ENCODE measurements around the gene HDDC3. TPM values are rescaled to one million over a fixed set of nuclear protein-coding genes. Genes with fewer than 3 reads are reported as not detected.

Gene HDDC3
- total RNA-seq, 1 experiment from 2014 or later = 15.9 TPM

DNA sequence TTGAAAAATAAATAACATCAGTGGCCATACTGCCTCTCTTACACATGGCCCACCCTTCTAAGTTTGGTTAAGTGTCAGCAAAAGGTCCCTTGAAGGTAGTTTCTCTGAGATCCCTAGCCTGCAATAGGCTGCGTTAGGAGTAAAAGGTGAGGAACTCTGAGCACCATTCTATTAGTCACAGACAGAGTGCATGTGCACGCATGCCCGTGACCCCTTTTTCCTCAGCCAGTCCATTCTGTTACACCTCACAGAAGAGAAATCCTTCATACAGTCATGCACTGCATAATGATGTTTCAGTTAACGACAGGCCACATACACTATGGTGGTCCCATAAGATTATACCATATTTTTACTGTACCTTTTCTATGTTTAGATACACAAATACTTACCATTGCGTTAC lies 34.9 kb upstream of the HDDC3 start:
- H2AFZ ChIP-seq (ENCODE audit: low read length) = no peak overlapping the region

DNA sequence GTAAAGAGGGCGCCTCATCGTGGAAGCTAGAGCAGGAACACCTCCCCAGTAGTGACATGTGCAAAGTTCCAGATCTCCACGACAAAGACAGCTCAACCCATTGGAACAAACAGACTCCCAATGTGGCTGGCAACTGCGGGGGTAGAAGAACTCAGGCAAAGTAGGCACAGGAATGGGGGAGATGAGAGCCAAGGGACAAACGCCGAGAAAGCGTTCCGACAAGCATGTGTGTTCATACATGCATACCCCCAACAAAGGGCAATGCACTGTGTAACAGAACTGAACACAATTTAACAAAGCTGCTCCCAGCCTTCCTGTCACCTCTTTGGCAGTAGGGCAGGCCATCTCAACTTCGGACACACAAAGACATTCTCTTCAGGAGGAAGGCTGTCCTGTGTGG lies 33.9 kb upstream of the HDDC3 start:
- Histone ChIP-seq H3K9me2 (replicated peaks; ENCODE audit: insufficient read depth, low read length) (no peaks in the 10 kb centered on the region), H3K27ac (ENCODE audit: low read length) (no peak overlapping the region), H3K4me1 (ENCODE audit: low read length) (no peaks in the 10 kb centered on the region), H3K4me2 (ENCODE audit: low read depth, low read length, poor library complexity, severe bottlenecking) (no peak overlapping the region), H2AFZ (ENCODE audit: low read length) (no peak overlapping the region), H3K4me3 (ENCODE audit: low read length) (no peak overlapping the region), H3K79me2 (ENCODE audit: low read length) (peaks cover 9% of the 10 kb centered on the region), H3K9me3 (ENCODE audit: low read length) (no peaks in the 10 kb centered on the region), H3K36me3 (ENCODE audit: insufficient read depth, low read length) (peaks cover 74% of the 10 kb centered on the region), H3K27me3 (ENCODE audit: low read length) (no peaks in the 10 kb centered on the region), H3K9ac (ENCODE audit: low read length) (no peak overlapping the region), H4K20me1 (ENCODE audit: insufficient read depth, low read depth, low read length) (no peaks in the 10 kb centered on the region)
- DNase-seq = no peak

More for the DNA sequence above, 34.9 kb upstream of the HDDC3 start:
- Histone ChIP-seq H3K27me3 (ENCODE audit: low read length) (no peaks in the 10 kb centered on the region), H3K4me2 (ENCODE audit: low read depth, low read length, poor library complexity, severe bottlenecking) (no peak overlapping the region), H4K20me1 (ENCODE audit: insufficient read depth, low read depth, low read length) (no peaks in the 10 kb centered on the region), H3K79me2 (ENCODE audit: low read length) (peaks cover 9% of the 10 kb centered on the region), H3K4me3 (ENCODE audit: low read length) (no peak overlapping the region), H3K4me1 (ENCODE audit: low read length) (no peaks in the 10 kb centered on the region), H3K27ac (ENCODE audit: low read length) (no peak overlapping the region), H3K36me3 (ENCODE audit: insufficient read depth, low read length) (peaks cover 69% of the 10 kb centered on the region), H3K9me3 (ENCODE audit: low read length) (no peaks in the 10 kb centered on the region), H3K9me2 (replicated peaks; ENCODE audit: insufficient read depth, low read length) (no peaks in the 10 kb centered on the region), H3K9ac (ENCODE audit: low read length) (no peak overlapping the region)
- DNase-seq = no peak

DNA sequence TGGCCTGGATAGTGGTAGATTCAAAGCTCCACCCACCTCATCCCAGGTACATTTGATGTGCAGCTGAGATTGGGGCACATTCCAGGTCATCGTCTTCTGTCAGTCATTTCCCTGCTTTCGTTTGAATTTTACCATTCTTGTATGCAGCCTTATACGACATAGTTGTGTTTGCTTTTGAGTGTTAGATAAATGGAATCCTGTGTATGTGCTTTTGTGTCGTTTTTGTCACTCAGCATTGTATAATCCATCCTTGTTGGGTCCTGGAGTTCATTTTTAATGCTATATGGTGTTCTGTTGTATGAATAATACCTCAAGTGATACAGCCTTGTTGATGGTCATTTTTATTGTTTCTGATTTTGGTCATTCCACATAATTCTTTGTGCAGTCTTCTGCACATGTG lies 29.7 kb upstream of the HDDC3 start:
- no peaks in the 10 kb centered on the region for H3K4me1 ChIP-seq (ENCODE audit: low read length)
- H3K9ac ChIP-seq (ENCODE audit: low read length) = no peak overlapping the region
- no peak overlapping the region for H3K27ac ChIP-seq (ENCODE audit: low read length)

GRCh38 chr15:90960298-90961091 lies 28.1 kb upstream of the HDDC3 start:
- H3K9ac ChIP-seq (ENCODE audit: low read length) = no peak overlapping the region
- DNase-seq = no peak
- no peak overlapping the region for H3K4me2 ChIP-seq (ENCODE audit: low read depth, low read length, poor library complexity, severe bottlenecking)
- H3K27ac ChIP-seq (ENCODE audit: low read length) = no peak overlapping the region
- no peaks in the 10 kb centered on the region for H3K9me3 ChIP-seq (ENCODE audit: low read length)
- H4K20me1 ChIP-seq (ENCODE audit: insufficient read depth, low read depth, low read length) = no peaks in the 10 kb centered on the region
- H3K4me1 ChIP-seq (ENCODE audit: low read length) = peaks cover 9% of the 10 kb centered on the region
- H3K9me2 ChIP-seq (replicated peaks; ENCODE audit: insufficient read depth, low read length) = no peaks in the 10 kb centered on the region
- no peak overlapping the region for H3K4me3 ChIP-seq (ENCODE audit: low read length)
- H3K79me2 ChIP-seq (ENCODE audit: low read length) = peaks cover 21% of the 10 kb centered on the region
- H3K36me3 ChIP-seq (ENCODE audit: insufficient read depth, low read length) = peaks cover 27% of the 10 kb centered on the region
- H2AFZ ChIP-seq (ENCODE audit: low read length) = no peak overlapping the region
- H3K27me3 ChIP-seq (ENCODE audit: low read length) = no peaks in the 10 kb centered on the region

More for the DNA sequence above, 29.7 kb upstream of the HDDC3 start:
- Histone ChIP-seq H3K27me3 (ENCODE audit: low read length) (no peaks in the 10 kb centered on the region), H3K4me3 (ENCODE audit: low read length) (no peak overlapping the region), H3K9me3 (ENCODE audit: low read length) (no peaks in the 10 kb centered on the region), H4K20me1 (ENCODE audit: insufficient read depth, low read depth, low read length) (no peaks in the 10 kb centered on the region), H2AFZ (ENCODE audit: low read length) (no peak overlapping the region), H3K36me3 (ENCODE audit: insufficient read depth, low read length) (peaks cover 38% of the 10 kb centered on the region), H3K79me2 (ENCODE audit: low read length) (peaks cover 14% of the 10 kb centered on the region), H3K9me2 (replicated peaks; ENCODE audit: insufficient read depth, low read length) (no peaks in the 10 kb centered on the region), H3K4me2 (ENCODE audit: low read depth, low read length, poor library complexity, severe bottlenecking) (no peak overlapping the region)
- DNase-seq = no peak

- DNase-seq = no peak
- Histone ChIP-seq H2AFZ (ENCODE audit: low read length) (no peak overlapping the region), H3K9me2 (replicated peaks; ENCODE audit: insufficient read depth, low read length) (no peaks in the 10 kb centered on the region), H3K79me2 (ENCODE audit: low read length) (peaks cover 24% of the 10 kb centered on the region), H3K9me3 (ENCODE audit: low read length) (no peaks in the 10 kb centered on the region), H3K4me3 (ENCODE audit: low read length) (no peak overlapping the region), H3K4me2 (ENCODE audit: low read depth, low read length, poor library complexity, severe bottlenecking) (no peak overlapping the region), H4K20me1 (ENCODE audit: insufficient read depth, low read depth, low read length) (no peaks in the 10 kb centered on the region), H3K27ac (ENCODE audit: low read length) (no peak overlapping the region), H3K27me3 (ENCODE audit: low read length) (no peaks in the 10 kb centered on the region), H3K36me3 (ENCODE audit: insufficient read depth, low read length) (peaks cover 23% of the 10 kb centered on the region), H3K9ac (ENCODE audit: low read length) (no peak overlapping the region), H3K4me1 (ENCODE audit: low read length) (peaks cover 15% of the 10 kb centered on the region)
These were observed 27.5 kb upstream of the HDDC3 start for GRCh38 chr15:90959894-90960293.

DNA sequence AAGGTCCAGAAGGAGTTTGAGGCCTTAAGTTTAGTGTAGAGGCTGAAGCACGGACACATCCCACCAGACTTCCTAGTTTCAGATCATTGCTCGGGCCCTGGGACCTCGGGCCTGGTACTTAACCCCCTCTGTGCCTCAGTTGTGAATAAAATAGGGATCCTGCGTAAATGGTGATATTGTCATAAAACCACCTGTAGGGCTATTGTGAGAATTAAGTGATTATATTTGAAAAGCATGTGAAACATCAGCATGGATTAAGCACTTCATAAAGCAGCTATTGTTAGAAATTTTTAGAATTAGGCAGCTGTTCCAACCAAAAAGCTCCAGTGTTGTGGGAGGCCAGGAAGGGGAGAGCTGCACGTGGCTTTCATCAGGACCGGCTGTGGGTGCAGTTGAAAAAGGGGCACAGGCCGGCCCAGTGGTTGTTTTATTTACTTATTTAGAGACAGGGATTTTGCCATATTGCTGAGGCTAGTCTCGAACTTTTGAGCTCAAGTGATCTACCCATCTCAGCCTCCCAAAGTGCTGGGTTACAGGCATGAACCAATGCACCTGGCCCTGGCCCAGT lies 26.8 kb upstream of the HDDC3 start:
- Histone ChIP-seq H2AFZ (ENCODE audit: low read length) (no peak overlapping the region), H3K4me2 (ENCODE audit: low read depth, low read length, poor library complexity, severe bottlenecking) (no peak overlapping the region), H4K20me1 (ENCODE audit: insufficient read depth, low read depth, low read length) (no peaks in the 10 kb centered on the region), H3K9me3 (ENCODE audit: low read length) (no peaks in the 10 kb centered on the region), H3K9me2 (replicated peaks; ENCODE audit: insufficient read depth, low read length) (no peaks in the 10 kb centered on the region), H3K79me2 (ENCODE audit: low read length) (peaks cover 23% of the 10 kb centered on the region), H3K36me3 (ENCODE audit: insufficient read depth, low read length) (peaks cover 18% of the 10 kb centered on the region), H3K9ac (ENCODE audit: low read length) (no peak overlapping the region), H3K4me3 (ENCODE audit: low read length) (no peak overlapping the region), H3K27ac (ENCODE audit: low read length) (no peak overlapping the region), H3K4me1 (ENCODE audit: low read length) (peaks cover 20% of the 10 kb centered on the region), H3K27me3 (ENCODE audit: low read length) (no peaks in the 10 kb centered on the region)
- no peak for DNase-seq

- H3K4me3 ChIP-seq (ENCODE audit: low read length) = no peak overlapping the region
- H3K4me1 ChIP-seq (ENCODE audit: low read length) = peaks cover 20% of the 10 kb centered on the region
- H3K9me2 ChIP-seq (replicated peaks; ENCODE audit: insufficient read depth, low read length) = no peaks in the 10 kb centered on the region
- no peak overlapping the region for H2AFZ ChIP-seq (ENCODE audit: low read length)
- H3K79me2 ChIP-seq (ENCODE audit: low read length) = peaks cover 20% of the 10 kb centered on the region
- no peak for DNase-seq
- H3K27ac ChIP-seq (ENCODE audit: low read length) = no peak overlapping the region
- peaks cover 10% of the 10 kb centered on the region for H3K36me3 ChIP-seq (ENCODE audit: insufficient read depth, low read length)
- no peaks in the 10 kb centered on the region for H3K27me3 ChIP-seq (ENCODE audit: low read length)
- H3K9ac ChIP-seq (ENCODE audit: low read length) = no peak overlapping the region
- no peaks in the 10 kb centered on the region for H3K9me3 ChIP-seq (ENCODE audit: low read length)
- H4K20me1 ChIP-seq (ENCODE audit: insufficient read depth, low read depth, low read length) = no peaks in the 10 kb centered on the region
- H3K4me2 ChIP-seq (ENCODE audit: low read depth, low read length, poor library complexity, severe bottlenecking) = no peak overlapping the region
These were observed 25.4 kb upstream of the HDDC3 start for GRCh38 chr15:90957791-90958190.

DNA sequence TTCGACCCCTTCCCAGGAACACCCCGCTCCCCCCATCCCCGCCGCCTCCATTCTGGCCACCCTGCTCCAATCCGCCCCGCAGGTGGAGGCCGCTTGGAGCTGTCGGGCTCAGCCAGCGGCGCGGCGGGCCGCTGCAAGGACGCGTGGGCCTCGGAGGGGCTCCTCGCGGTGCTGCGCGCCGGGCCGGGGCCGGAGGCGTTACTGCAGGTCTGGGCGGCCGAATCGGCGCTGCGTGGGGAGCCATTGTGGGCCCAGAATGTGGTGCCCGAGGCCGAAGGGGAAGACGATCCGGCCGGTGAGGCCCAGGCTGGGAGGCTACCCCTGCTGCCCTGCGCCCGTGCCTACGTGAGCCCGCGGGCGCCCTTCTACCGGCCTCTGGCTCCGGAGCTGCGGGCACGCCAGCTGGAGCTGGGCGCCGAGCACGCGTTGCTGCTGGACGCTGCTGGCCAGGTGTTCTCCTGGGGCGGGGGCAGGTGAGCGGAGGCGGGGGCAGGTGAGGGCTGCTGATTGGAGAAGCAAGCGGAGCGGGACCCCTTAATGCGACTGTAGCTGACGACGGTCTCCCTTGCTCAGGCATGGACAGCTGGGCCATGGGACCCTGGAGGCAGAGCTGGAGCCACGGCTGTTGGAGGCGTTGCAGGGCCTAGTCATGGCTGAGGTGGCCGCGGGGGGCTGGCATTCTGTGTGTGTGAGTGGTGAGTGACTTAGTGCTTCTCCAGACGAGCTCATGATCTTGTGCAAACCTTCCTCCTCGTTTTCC lies 24.9 kb upstream of the HDDC3 start:
- Histone ChIP-seq H3K27ac (ENCODE audit: low read length) (no peak overlapping the region), H4K20me1 (ENCODE audit: insufficient read depth, low read depth, low read length) (no peaks in the 10 kb centered on the region), H2AFZ (ENCODE audit: low read length) (no peak overlapping the region), H3K9me2 (replicated peaks; ENCODE audit: insufficient read depth, low read length) (no peaks in the 10 kb centered on the region), H3K4me3 (ENCODE audit: low read length) (no peak overlapping the region), H3K79me2 (ENCODE audit: low read length) (peaks cover 20% of the 10 kb centered on the region), H3K9me3 (ENCODE audit: low read length) (no peaks in the 10 kb centered on the region), H3K27me3 (ENCODE audit: low read length) (no peaks in the 10 kb centered on the region), H3K4me1 (ENCODE audit: low read length) (peaks cover 20% of the 10 kb centered on the region), H3K36me3 (ENCODE audit: insufficient read depth, low read length) (peaks cover 10% of the 10 kb centered on the region), H3K4me2 (ENCODE audit: low read depth, low read length, poor library complexity, severe bottlenecking) (no peak overlapping the region), H3K9ac (ENCODE audit: low read length) (no peak overlapping the region)
- no peak for DNase-seq

All from Karpas-422 (cell line).